ENCODE results near the gene TMEM156.
A peak's percentile ranks its signal among the peaks of the same experiment; 100 is the strongest.
"Not testable (repeated sequence)": the region's sequence is repeated elsewhere in the genome, so short reads cannot be mapped to it uniquely, and the experiment has no call there.

The TMEM156 gene

GRCh38 chr4:38990241-38990640 is 42.0 kb downstream of the TMEM156 start:
- Histone ChIP-seq H3K4me3 (ENCODE audit: insufficient read depth, low read length, poor library complexity, severe bottlenecking) (no peak overlapping the region), H4K20me1 (ENCODE audit: low read depth, low read length) (no peaks in the 10 kb centered on the region), H3F3A (ENCODE audit: insufficient read depth) (no peaks in the 10 kb centered on the region; the same call in none of the 2 replicates), H3K79me2 (ENCODE audit: insufficient read depth, low read length) (0 out of 2 replicates have a peak, but pooled peaks cover 5% of the 10 kb centered on the region), H3K9me2 (replicated peaks; ENCODE audit: insufficient read depth, low read length) (no peaks in the 10 kb centered on the region), H3K36me3 (ENCODE audit: low read length) (peaks cover 49% of the 10 kb centered on the region), H3K4me2 (ENCODE audit: low read depth, low read length, poor library complexity, severe bottlenecking) (no peak overlapping the region), H2AFZ (ENCODE audit: low read depth, low read length, severe bottlenecking) (no peak overlapping the region), H3K9me3 (ENCODE audit: insufficient read depth, low read length) (no peaks in the 10 kb centered on the region), H3K9ac (ENCODE audit: low read length) (no peak overlapping the region), H3K27ac (ENCODE audit: low read depth, low read length) (no peak overlapping the region), H3K27me3 (ENCODE audit: low read length) (no peaks in the 10 kb centered on the region)
- TF ChIP-seq EZH2phosphoT487 (conservative IDR thresholded peaks at IDR 0.05; ENCODE audit: low read length) = no peak
- TF ChIP-seq CTCF (IDR thresholded peaks at IDR 0.05; ENCODE audit: insufficient read depth, low read length, poor library complexity, severe bottlenecking) = no peak

GRCh38 chr4:38989487-38989886 is 42.7 kb downstream of the TMEM156 start:
- H3K9me3 ChIP-seq (ENCODE audit: insufficient read depth, low read length) = no peaks in the 10 kb centered on the region
- H4K20me1 ChIP-seq (ENCODE audit: low read depth, low read length) = no peaks in the 10 kb centered on the region
- no peaks in the 10 kb centered on the region for H3K9me2 ChIP-seq (replicated peaks; ENCODE audit: insufficient read depth, low read length)
- no peak for TF ChIP-seq CTCF (IDR thresholded peaks at IDR 0.05; ENCODE audit: insufficient read depth, low read length, poor library complexity, severe bottlenecking)
- TF ChIP-seq EZH2phosphoT487 (conservative IDR thresholded peaks at IDR 0.05; ENCODE audit: low read length) = no peak
- no peak overlapping the region for H3K27ac ChIP-seq (ENCODE audit: low read depth, low read length)
- no peaks in the 10 kb centered on the region; the same call in none of the 2 replicates for H3F3A ChIP-seq (ENCODE audit: insufficient read depth)
- no peaks in the 10 kb centered on the region for H3K27me3 ChIP-seq (ENCODE audit: low read length)
- no peak overlapping the region for H3K9ac ChIP-seq (ENCODE audit: low read length)
- H3K79me2 ChIP-seq (ENCODE audit: insufficient read depth, low read length) = no peaks in the 10 kb centered on the region
- peaks cover 51% of the 10 kb centered on the region for H3K36me3 ChIP-seq (ENCODE audit: low read length)
- no peak overlapping the region for H2AFZ ChIP-seq (ENCODE audit: low read depth, low read length, severe bottlenecking)
- H3K4me3 ChIP-seq (ENCODE audit: insufficient read depth, low read length, poor library complexity, severe bottlenecking) = no peak overlapping the region
- no peak overlapping the region for H3K4me2 ChIP-seq (ENCODE audit: low read depth, low read length, poor library complexity, severe bottlenecking)

- not testable (repeated sequence) for H3K9ac ChIP-seq (ENCODE audit: low read length); H3K9me3 ChIP-seq (ENCODE audit: insufficient read depth, low read length); H3K9me2 ChIP-seq (replicated peaks; ENCODE audit: insufficient read depth, low read length); H3K27ac ChIP-seq (ENCODE audit: low read depth, low read length); H3K79me2 ChIP-seq (ENCODE audit: insufficient read depth, low read length); H3K4me2 ChIP-seq (ENCODE audit: low read depth, low read length, poor library complexity, severe bottlenecking); H2AFZ ChIP-seq (ENCODE audit: low read depth, low read length, severe bottlenecking); H3F3A ChIP-seq (ENCODE audit: insufficient read depth); H3K27me3 ChIP-seq (ENCODE audit: low read length); H3K4me3 ChIP-seq (ENCODE audit: insufficient read depth, low read length, poor library complexity, severe bottlenecking); H4K20me1 ChIP-seq (ENCODE audit: low read depth, low read length)
- peaks cover 52% of the 10 kb centered on the region for H3K36me3 ChIP-seq (ENCODE audit: low read length)
These were observed 43.9 kb downstream of the TMEM156 start for GRCh38 chr4:38988353-38988752.

- H3K9me2 ChIP-seq (replicated peaks; ENCODE audit: insufficient read depth, low read length) = no peaks in the 10 kb centered on the region
- H3K4me3 ChIP-seq (ENCODE audit: insufficient read depth, low read length, poor library complexity, severe bottlenecking) = no peak overlapping the region
- no peaks in the 10 kb centered on the region for H4K20me1 ChIP-seq (ENCODE audit: low read depth, low read length)
- H3K27ac ChIP-seq (ENCODE audit: low read depth, low read length) = peak overlapping the region; percentile 2; the same call in 1 of the 2 replicates
- H2AFZ ChIP-seq (ENCODE audit: low read depth, low read length, severe bottlenecking) = no peak overlapping the region
- TF ChIP-seq EZH2phosphoT487 (conservative IDR thresholded peaks at IDR 0.05; ENCODE audit: low read length) (no peak), CTCF (IDR thresholded peaks at IDR 0.05; ENCODE audit: insufficient read depth, low read length, poor library complexity, severe bottlenecking) (no peak)
- H3K4me2 ChIP-seq (ENCODE audit: low read depth, low read length, poor library complexity, severe bottlenecking) = no peak overlapping the region
- H3K79me2 ChIP-seq (ENCODE audit: insufficient read depth, low read length) = no peaks in the 10 kb centered on the region
- no peaks in the 10 kb centered on the region for H3K9me3 ChIP-seq (ENCODE audit: insufficient read depth, low read length)
- H3K36me3 ChIP-seq (ENCODE audit: low read length) = peaks cover 51% of the 10 kb centered on the region
- no peaks in the 10 kb centered on the region for H3K27me3 ChIP-seq (ENCODE audit: low read length)
- H3F3A ChIP-seq (ENCODE audit: insufficient read depth) = no peaks in the 10 kb centered on the region; the same call in none of the 2 replicates
- no peak overlapping the region for H3K9ac ChIP-seq (ENCODE audit: low read length)
These were observed 44.7 kb downstream of the TMEM156 start for GRCh38 chr4:38987491-38987890.

Measured in SU-DHL-6 (cell line).